ENCODE measurements around the gene DAPK1. TPM values are rescaled to one million over a fixed set of nuclear protein-coding genes. Genes with fewer than 3 reads are reported as not detected.

The DAPK1 gene
- total RNA-seq, 1 donor from 2014 or later = 29.5 TPM

GRCh38 chr9:87640385-87640795 is 142.7 kb downstream of the DAPK1 start:
- H3K27me3 Mint-ChIP-seq (ENCODE audit: insufficient read depth, low read depth) = no peaks in the 10 kb centered on the region
- peaks cover 6% of the 10 kb centered on the region for H3K4me1 Mint-ChIP-seq
- Histone ChIP-seq H3F3A (ENCODE audit: low read depth) (peaks cover 7% of the 10 kb centered on the region), H3K27me3 (no peaks in the 10 kb centered on the region), H3K27ac (no peak overlapping the region), H3K4me3 (no peak overlapping the region), H3K9me3 (ENCODE audit: low read depth) (no peaks in the 10 kb centered on the region), H4K20me1 (ENCODE audit: low read depth) (no peaks in the 10 kb centered on the region), H3K9ac (no peak overlapping the region), H3K36me3 (peaks cover 4% of the 10 kb centered on the region), H2AFZ (replicated peaks) (no peak overlapping the region), H3K79me2 (ENCODE audit: low read depth) (no peaks in the 10 kb centered on the region), H3K4me1 (peaks cover 25% of the 10 kb centered on the region), H3K4me2 (no peak overlapping the region)
- peaks cover 29% of the 10 kb centered on the region for H3K36me3 Mint-ChIP-seq
- no peak overlapping the region for H3K4me3 Mint-ChIP-seq
- DNase-seq (ENCODE audit: low spot score) = no peak
- TF ChIP-seq EZH2 (IDR thresholded peaks at IDR 0.05) (no peak), EZH2phosphoT487 (IDR thresholded peaks at IDR 0.05) (no peak), CTCF (IDR thresholded peaks at IDR 0.05) (no peak)
- H3K9me3 Mint-ChIP-seq = no peaks in the 10 kb centered on the region
- H3K27ac Mint-ChIP-seq = no peak overlapping the region

DNA sequence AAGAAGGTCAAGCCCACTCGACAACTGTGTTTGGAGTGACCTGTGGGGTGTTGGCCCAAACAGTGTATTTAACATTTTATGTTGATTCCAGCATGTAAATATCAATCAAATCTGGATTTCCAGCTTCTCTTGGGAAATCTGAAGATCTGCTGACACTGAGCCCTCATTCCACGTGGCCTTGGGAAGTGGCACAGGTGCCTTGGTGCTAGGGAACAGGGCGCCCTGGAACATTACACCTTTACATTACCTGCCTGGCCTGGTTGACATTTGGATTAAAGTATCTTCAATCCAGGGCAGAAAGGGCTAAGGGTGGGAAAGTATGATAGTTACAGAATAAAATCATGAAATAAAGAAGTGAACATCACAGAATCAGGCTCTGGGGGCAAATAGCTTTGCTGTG is 143.4 kb downstream of the DAPK1 start:
- Histone ChIP-seq H3F3A (ENCODE audit: low read depth) (peaks cover 7% of the 10 kb centered on the region), H3K4me3 (no peak overlapping the region), H3K79me2 (ENCODE audit: low read depth) (no peaks in the 10 kb centered on the region), H3K9ac (no peak overlapping the region), H3K36me3 (peaks cover 4% of the 10 kb centered on the region), H3K9me3 (ENCODE audit: low read depth) (no peaks in the 10 kb centered on the region), H2AFZ (replicated peaks) (no peak overlapping the region), H4K20me1 (ENCODE audit: low read depth) (no peaks in the 10 kb centered on the region), H3K27ac (no peak overlapping the region), H3K4me1 (peaks cover 25% of the 10 kb centered on the region), H3K4me2 (no peak overlapping the region), H3K27me3 (no peaks in the 10 kb centered on the region)
- Mint-ChIP-seq H3K4me1 (peaks cover 6% of the 10 kb centered on the region), H3K36me3 (peaks cover 29% of the 10 kb centered on the region), H3K4me3 (no peak overlapping the region), H3K27ac (no peak overlapping the region), H3K27me3 (ENCODE audit: insufficient read depth, low read depth) (no peaks in the 10 kb centered on the region), H3K9me3 (no peaks in the 10 kb centered on the region)
- DNase-seq (ENCODE audit: low spot score) = no peak
- TF ChIP-seq EZH2 (IDR thresholded peaks at IDR 0.05) (no peak), CTCF (IDR thresholded peaks at IDR 0.05) (no peak), EZH2phosphoT487 (IDR thresholded peaks at IDR 0.05) (no peak)

- Histone ChIP-seq H2AFZ (replicated peaks) (no peak overlapping the region), H3K4me2 (no peak overlapping the region), H4K20me1 (ENCODE audit: low read depth) (no peaks in the 10 kb centered on the region), H3K4me3 (no peak overlapping the region), H3K4me1 (peaks cover 25% of the 10 kb centered on the region), H3K9me3 (ENCODE audit: low read depth) (no peaks in the 10 kb centered on the region), H3K27ac (no peak overlapping the region), H3K27me3 (no peaks in the 10 kb centered on the region), H3K79me2 (ENCODE audit: low read depth) (no peaks in the 10 kb centered on the region), H3K36me3 (peaks cover 4% of the 10 kb centered on the region), H3K9ac (no peak overlapping the region), H3F3A (ENCODE audit: low read depth) (peaks cover 7% of the 10 kb centered on the region)
- Mint-ChIP-seq H3K9me3 (no peaks in the 10 kb centered on the region), H3K4me1 (peaks cover 6% of the 10 kb centered on the region), H3K27ac (no peak overlapping the region), H3K4me3 (no peak overlapping the region), H3K36me3 (peaks cover 38% of the 10 kb centered on the region), H3K27me3 (ENCODE audit: insufficient read depth, low read depth) (no peaks in the 10 kb centered on the region)
- DNase-seq (ENCODE audit: low spot score) = no peak
- TF ChIP-seq EZH2phosphoT487 (IDR thresholded peaks at IDR 0.05) (no peak), CTCF (IDR thresholded peaks at IDR 0.05) (no peak), EZH2 (IDR thresholded peaks at IDR 0.05) (no peak)
Measured at GRCh38 chr9:87642330-87643106, 144.9 kb downstream of the DAPK1 start.

Data from neural progenitor cell (in vitro differentiated cells).